CD14-positive monocyte (primary cell): Measurements from ENCODE around the gene SHB. TPM values are rescaled to one million over a fixed set of nuclear protein-coding genes. Genes with fewer than 3 reads are reported as not detected.

Source experiments
- DNase-seq, 3 donors: peaks; one replicate each; pipeline ENCODE4 v3.0.0-alpha.2; 2011 to 2022
- H2AFZ ChIP-seq: 2 replicates; pipeline ENCODE4 v1.6.0; 2012; ENCODE audit warnings: mild to moderate bottlenecking, low read depth, low read length, inconsistent platforms; ENCODE audit not compliant: insufficient read depth, poor library complexity, severe bottlenecking
- H3K27ac ChIP-seq, 2 donors: 1 replicate in 1 of 2; 2 replicates in 1 of 2; pipeline ENCODE4 v1.5.1; 2012 to 2013; ENCODE audit warnings: low read length in 2 of 2, control low read depth in 1 of 2, inconsistent platforms in 1 of 2, low read depth in 1 of 2, mild to moderate bottlenecking in 1 of 2
- H3K27me3 ChIP-seq, 2 donors: one replicate each; pipeline versions ENCODE4 v1.6.0 to v1.6.1; 2011 to 2013; ENCODE audit warnings: low read length in 2 of 2; ENCODE audit not compliant: control insufficient read depth in 2 of 2, insufficient read depth in 2 of 2
- H3K36me3 ChIP-seq, 2 donors: replicated peaks in 1 of 2; 1 replicate in 1 of 2; 2 replicates in 1 of 2; pipeline versions ENCODE4 v1.5.1 to v1.6.1; 2012 to 2013; ENCODE audit warnings: low read length in 2 of 2, control low read depth in 1 of 2, inconsistent platforms in 1 of 2, mild to moderate bottlenecking in 1 of 2; ENCODE audit not compliant: insufficient read depth in 2 of 2, control insufficient read depth in 1 of 2
- H3K4me1 ChIP-seq, 2 donors: 1 replicate in 1 of 2; 2 replicates in 1 of 2; pipeline versions ENCODE4 v1.5.1 to v1.6.1; 2012 to 2013; ENCODE audit warnings: low read length in 2 of 2, control low read depth in 1 of 2, inconsistent platforms in 1 of 2, mild to moderate bottlenecking in 1 of 2, moderate library complexity in 1 of 2; ENCODE audit not compliant: insufficient read depth in 2 of 2, control insufficient read depth in 1 of 2
- H3K4me2 ChIP-seq: replicated peaks from 2 replicates; pipeline ENCODE3; 2012; ENCODE audit warnings: low read length, moderate library complexity, mild to moderate bottlenecking; ENCODE audit not compliant: poor library complexity, severe bottlenecking; ENCODE audit errors: extremely low read depth
- H3K4me3 ChIP-seq, 3 experiments: fragments of 200-600 bp in 1 of 3; sonication (generic) in 1 of 3; replicated peaks in 1 of 3; 1 replicate in 2 of 3; 2 replicates in 1 of 3; pipeline ENCODE4 v1.5.1; 2011 to 2013; ENCODE audit warnings: low read length in 3 of 3, mild to moderate bottlenecking in 3 of 3, control low read depth in 2 of 3, low read depth in 2 of 3, inconsistent platforms in 1 of 3, moderate library complexity in 1 of 3
- H3K79me2 ChIP-seq: 2 replicates; pipeline ENCODE4 v1.6.0; 2012; ENCODE audit warnings: mild to moderate bottlenecking, control low read depth, inconsistent platforms, low read length, moderate library complexity; ENCODE audit not compliant: insufficient read depth
- H3K9ac ChIP-seq: 2 replicates; pipeline ENCODE4 v1.6.0; 2017; ENCODE audit warnings: low read length, mild to moderate bottlenecking; ENCODE audit not compliant: insufficient read depth, poor library complexity, severe bottlenecking
- H3K9me3 ChIP-seq, 2 donors: replicated peaks in 1 of 2; 1 replicate in 1 of 2; 2 replicates in 1 of 2; pipeline versions ENCODE4 v1.5.1 to v1.6.1; 2012 to 2013; ENCODE audit warnings: low read length in 2 of 2, control low read depth in 1 of 2; ENCODE audit not compliant: control insufficient read depth in 1 of 2, insufficient read depth in 1 of 2
- H4K20me1 ChIP-seq: 2 replicates; pipeline ENCODE4 v1.6.0; 2012; ENCODE audit warnings: mild to moderate bottlenecking, low read length, control low read depth, moderate library complexity; ENCODE audit not compliant: insufficient read depth
- H3K27ac Mint-ChIP-seq, 7 donors: one replicate each; pipeline ENCODE4 v1.8.0; 2020; ENCODE audit warnings: mild to moderate bottlenecking in 7 of 7, mixed read lengths in 7 of 7, moderate library complexity in 6 of 7, inconsistent platforms in 2 of 7
- H3K27me3 Mint-ChIP-seq, 3 donors: one replicate each; pipeline ENCODE4 v1.8.0; 2021 to 2022; ENCODE audit warnings: low read depth in 3 of 3, mild to moderate bottlenecking in 3 of 3, mixed read lengths in 3 of 3, moderate library complexity in 3 of 3, inconsistent platforms in 1 of 3
- H3K36me3 Mint-ChIP-seq, 2 donors: one replicate each; pipeline ENCODE4 v1.8.0; 2020; ENCODE audit warnings: mixed read lengths in 2 of 2, inconsistent platforms in 1 of 2, mild to moderate bottlenecking in 1 of 2
- H3K4me1 Mint-ChIP-seq: one replicate; pipeline ENCODE4 v1.8.0; 2020; ENCODE audit warnings: mild to moderate bottlenecking, mixed read lengths
- H3K4me3 Mint-ChIP-seq, 2 donors: one replicate each; pipeline ENCODE4 v1.8.0; 2020; ENCODE audit warnings: mild to moderate bottlenecking in 2 of 2, mixed read lengths in 2 of 2, moderate library complexity in 1 of 2
- H3K9me3 Mint-ChIP-seq, 7 donors: one replicate each; pipeline ENCODE4 v1.8.0; 2020 to 2022; ENCODE audit warnings: mixed read lengths in 7 of 7, mild to moderate bottlenecking in 6 of 7, moderate library complexity in 6 of 7, inconsistent platforms in 2 of 7
- WGBS: methylation state at CpG from one replicate; pipeline ENCODE4 v1.1.5; 2013; ENCODE audit warnings: missing lambda C conversion rate; ENCODE audit not compliant: insufficient coverage; 5-methylcytosine and 5-hydroxymethylcytosine counted together
- intact Hi-C, 2 donors: fragments of 100-400 bp; cut with micrococcal nuclease; formaldehyde crosslinking; loops; one replicate each; pipeline versions ENCODE4 v1.15.0 to v1.15.1; 2023
- polyA plus RNA-seq, 3 donors: library from polyadenylated mRNA; depleted of rRNA in 1 of 3; unstranded in 2 of 3; stranded (reverse) in 1 of 3; fragments of 300-500 nt in 2 of 3; fragments of >200 nt in 1 of 3; fragmentation: Illumina TruSeq in 2 of 3; gene quantifications; 1 replicate in 2 of 3; 2 replicates in 1 of 3; pipeline ENCODE4 v1.2.3, GENCODE V29; 2012 to 2021
- TF ChIP-seq, protein P1 (sequence below): fragments of 200-600 bp; IDR thresholded peaks from one replicate; pipeline ENCODE4 v1.8.0; 2022; ENCODE audit warnings: antibody characterized with exemption, mild to moderate bottlenecking

SHB gene
- polyA plus RNA-seq, 3 donors = 0.27 to 1.3 (median 0.31) TPM

DNA sequence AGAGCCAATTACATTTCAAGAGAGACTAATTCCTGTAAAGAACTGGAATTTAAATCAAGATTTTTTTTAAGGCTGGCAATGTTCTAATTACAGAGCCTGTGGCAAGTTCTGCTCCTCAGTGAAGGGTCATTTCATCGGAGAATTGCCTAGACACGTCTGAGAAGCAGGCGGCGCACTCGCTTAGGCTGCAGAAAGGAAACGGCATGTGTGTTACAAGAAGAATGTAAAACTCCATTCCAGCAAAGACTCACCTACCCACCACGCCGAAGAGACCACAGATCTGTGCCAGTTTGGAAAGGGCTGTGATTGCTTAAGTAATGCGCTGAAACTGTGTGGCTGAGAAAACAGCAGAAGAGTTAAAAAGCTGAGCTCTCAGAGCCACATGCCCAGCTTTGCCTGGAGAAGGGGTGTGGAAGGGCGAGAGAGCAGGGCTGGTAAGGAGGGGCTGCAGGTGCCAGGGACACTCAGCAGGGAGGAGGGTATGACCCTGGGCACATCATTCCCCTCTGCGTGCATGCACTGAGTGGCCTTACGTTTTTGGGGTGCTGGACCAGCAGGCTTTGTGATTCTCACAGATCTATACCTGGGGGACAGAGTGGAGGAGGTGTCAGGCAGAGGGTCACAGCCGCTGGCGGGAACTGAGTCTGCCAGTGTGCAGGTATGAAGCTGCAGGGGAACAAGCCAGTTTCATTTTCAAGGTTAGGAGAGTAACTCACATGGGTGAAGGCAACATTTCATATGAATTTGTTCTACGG is 147.3 kb downstream of the SHB start:
- Histone ChIP-seq H2AFZ (no peak overlapping the region), H3K27me3 (no peaks in the 10 kb centered on the region), H3K9ac (no peak overlapping the region), H4K20me1 (no peaks in the 10 kb centered on the region), H3K36me3 (no peaks in the 10 kb centered on the region), H3K4me3 (no peak overlapping the region), H3K27ac (no peak overlapping the region), H3K79me2 (no peaks in the 10 kb centered on the region), H3K9me3 (no peaks in the 10 kb centered on the region), H3K4me2 (no peak overlapping the region), H3K4me1 (peaks cover 9 to 11% of the 10 kb centered on the region in 2 donors)
- Mint-ChIP-seq H3K4me3 (no peak overlapping the region), H3K27ac (peak overlapping the region in 3 of 7 donors; percentile 2 to 70 (median 8)), H3K36me3 (peaks cover 0 to 4% of the 10 kb centered on the region in 2 donors), H3K27me3 (no peaks in the 10 kb centered on the region), H3K9me3 (no peaks in the 10 kb centered on the region), H3K4me1 (peaks cover 11% of the 10 kb centered on the region)
- TF ChIP-seq, protein P1, sequence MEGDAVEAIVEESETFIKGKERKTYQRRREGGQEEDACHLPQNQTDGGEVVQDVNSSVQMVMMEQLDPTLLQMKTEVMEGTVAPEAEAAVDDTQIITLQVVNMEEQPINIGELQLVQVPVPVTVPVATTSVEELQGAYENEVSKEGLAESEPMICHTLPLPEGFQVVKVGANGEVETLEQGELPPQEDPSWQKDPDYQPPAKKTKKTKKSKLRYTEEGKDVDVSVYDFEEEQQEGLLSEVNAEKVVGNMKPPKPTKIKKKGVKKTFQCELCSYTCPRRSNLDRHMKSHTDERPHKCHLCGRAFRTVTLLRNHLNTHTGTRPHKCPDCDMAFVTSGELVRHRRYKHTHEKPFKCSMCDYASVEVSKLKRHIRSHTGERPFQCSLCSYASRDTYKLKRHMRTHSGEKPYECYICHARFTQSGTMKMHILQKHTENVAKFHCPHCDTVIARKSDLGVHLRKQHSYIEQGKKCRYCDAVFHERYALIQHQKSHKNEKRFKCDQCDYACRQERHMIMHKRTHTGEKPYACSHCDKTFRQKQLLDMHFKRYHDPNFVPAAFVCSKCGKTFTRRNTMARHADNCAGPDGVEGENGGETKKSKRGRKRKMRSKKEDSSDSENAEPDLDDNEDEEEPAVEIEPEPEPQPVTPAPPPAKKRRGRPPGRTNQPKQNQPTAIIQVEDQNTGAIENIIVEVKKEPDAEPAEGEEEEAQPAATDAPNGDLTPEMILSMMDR = no peak
- intact Hi-C loops = no loop called here
- no peak for DNase-seq
- 94% methylated on average over 6 of the region's 15 CpGs for WGBS

DNA sequence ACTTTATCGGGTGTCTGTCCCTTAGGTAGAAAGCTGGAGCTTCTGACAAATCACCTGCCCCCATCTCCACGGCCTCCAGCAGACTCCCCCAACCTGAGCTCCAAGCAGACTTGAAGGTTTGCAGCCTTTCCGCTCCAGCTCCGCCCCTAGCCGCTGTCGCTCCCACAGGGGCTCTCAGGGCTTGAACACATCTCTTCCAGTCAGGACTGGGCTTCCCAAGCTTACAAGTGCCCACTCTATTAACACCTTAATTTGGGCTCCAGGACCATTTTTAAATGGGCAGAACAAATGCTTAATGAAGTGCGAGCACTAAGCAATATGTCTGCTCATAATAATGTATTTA is 147.9 kb downstream of the SHB start:
- no peaks in the 10 kb centered on the region for H3K27me3 Mint-ChIP-seq

More for the DNA sequence above, 147.9 kb downstream of the SHB start:
- intact Hi-C loops = no loop called here
- Histone ChIP-seq H3K79me2 (no peaks in the 10 kb centered on the region), H3K4me2 (no peak overlapping the region), H3K9me3 (no peaks in the 10 kb centered on the region), H3K27ac (no peak overlapping the region), H2AFZ (no peak overlapping the region), H3K36me3 (no peaks in the 10 kb centered on the region), H3K9ac (no peak overlapping the region), H4K20me1 (no peaks in the 10 kb centered on the region), H3K4me3 (no peak overlapping the region), H3K4me1 (peaks cover 4 to 5% of the 10 kb centered on the region in 2 donors), H3K27me3 (no peaks in the 10 kb centered on the region)
- no peak for DNase-seq
- 98% methylated on average over 5 of the region's 7 CpGs for WGBS
- TF ChIP-seq, protein P1 = no peak
- H3K9me3 Mint-ChIP-seq = no peaks in the 10 kb centered on the region
- H3K4me3 Mint-ChIP-seq = no peak overlapping the region
- H3K36me3 Mint-ChIP-seq = peaks cover 0 to 4% of the 10 kb centered on the region in 2 donors
- H3K27ac Mint-ChIP-seq = no peak overlapping the region
- H3K4me1 Mint-ChIP-seq = peaks cover 6% of the 10 kb centered on the region
